ENCODE data around the gene UFSP2.

DNA sequence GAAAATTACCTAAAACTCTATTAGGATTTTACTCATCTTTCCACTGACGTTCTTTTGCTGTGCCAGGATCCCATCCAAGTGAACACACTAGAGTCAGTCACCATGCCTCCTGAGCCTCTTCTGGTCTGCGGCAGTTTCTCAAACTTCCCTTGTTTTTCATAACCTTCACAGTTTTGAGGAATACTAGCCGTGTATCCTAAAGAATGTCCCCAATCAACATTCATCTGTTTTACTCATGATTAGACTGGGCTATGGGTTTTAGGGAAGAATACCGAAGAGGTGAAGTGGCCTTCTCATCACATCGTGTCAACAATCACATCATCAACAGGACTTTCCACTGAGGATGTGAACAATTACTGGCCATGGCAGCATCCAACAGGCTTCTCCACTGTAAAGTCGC is 34.8 kb downstream of the UFSP2 start:
- TF ChIP-seq, protein P1, sequence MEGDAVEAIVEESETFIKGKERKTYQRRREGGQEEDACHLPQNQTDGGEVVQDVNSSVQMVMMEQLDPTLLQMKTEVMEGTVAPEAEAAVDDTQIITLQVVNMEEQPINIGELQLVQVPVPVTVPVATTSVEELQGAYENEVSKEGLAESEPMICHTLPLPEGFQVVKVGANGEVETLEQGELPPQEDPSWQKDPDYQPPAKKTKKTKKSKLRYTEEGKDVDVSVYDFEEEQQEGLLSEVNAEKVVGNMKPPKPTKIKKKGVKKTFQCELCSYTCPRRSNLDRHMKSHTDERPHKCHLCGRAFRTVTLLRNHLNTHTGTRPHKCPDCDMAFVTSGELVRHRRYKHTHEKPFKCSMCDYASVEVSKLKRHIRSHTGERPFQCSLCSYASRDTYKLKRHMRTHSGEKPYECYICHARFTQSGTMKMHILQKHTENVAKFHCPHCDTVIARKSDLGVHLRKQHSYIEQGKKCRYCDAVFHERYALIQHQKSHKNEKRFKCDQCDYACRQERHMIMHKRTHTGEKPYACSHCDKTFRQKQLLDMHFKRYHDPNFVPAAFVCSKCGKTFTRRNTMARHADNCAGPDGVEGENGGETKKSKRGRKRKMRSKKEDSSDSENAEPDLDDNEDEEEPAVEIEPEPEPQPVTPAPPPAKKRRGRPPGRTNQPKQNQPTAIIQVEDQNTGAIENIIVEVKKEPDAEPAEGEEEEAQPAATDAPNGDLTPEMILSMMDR (IDR thresholded peaks at IDR 0.05): no peak
- no peak for TF ChIP-seq ZFX (IDR thresholded peaks at IDR 0.05; ENCODE audit: borderline replicate concordance)

Data from 22Rv1 (cell line).